ENCODE results near the gene GSDME. TPM values are rescaled to one million over a fixed set of nuclear protein-coding genes. Genes with fewer than 3 reads are reported as not detected.
"Not testable (repeated sequence)": the region's sequence is repeated elsewhere in the genome, so short reads cannot be mapped to it uniquely, and the experiment has no call there.

GSDME gene
- total RNA-seq, 1 donor from 2014 or later = 9.3 TPM

DNA sequence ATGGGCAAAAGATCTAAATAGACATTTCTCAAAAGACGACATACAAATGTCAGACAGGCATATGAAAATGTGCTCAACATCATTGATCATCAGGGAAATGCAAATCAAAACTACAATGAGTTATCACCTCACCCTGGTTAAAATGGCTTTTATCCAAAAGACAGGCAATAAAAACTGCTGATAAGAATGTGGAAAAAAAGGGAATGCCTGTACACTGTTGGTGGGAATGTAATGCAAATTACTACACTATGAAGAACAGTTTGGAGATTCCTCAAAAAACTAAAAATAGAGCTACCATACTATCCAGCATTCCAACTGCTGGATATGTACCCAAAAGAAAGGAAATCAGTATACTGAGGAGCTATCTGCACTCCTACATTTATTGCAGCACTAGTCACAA is 18.0 kb downstream of the GSDME start:
- Mint-ChIP-seq H3K36me3 (peaks cover 16% of the 10 kb centered on the region), H3K9me3 (peaks cover 45% of the 10 kb centered on the region), H3K4me3 (no peak overlapping the region), H3K27me3 (ENCODE audit: low read depth) (no peaks in the 10 kb centered on the region), H3K4me1 (peaks cover 18% of the 10 kb centered on the region), H3K27ac (no peak overlapping the region)
- no peak for DNase-seq (ENCODE audit: low spot score in 2 of 2, unreplicated experiment in 2 of 2)
- TF ChIP-seq, protein P1, sequence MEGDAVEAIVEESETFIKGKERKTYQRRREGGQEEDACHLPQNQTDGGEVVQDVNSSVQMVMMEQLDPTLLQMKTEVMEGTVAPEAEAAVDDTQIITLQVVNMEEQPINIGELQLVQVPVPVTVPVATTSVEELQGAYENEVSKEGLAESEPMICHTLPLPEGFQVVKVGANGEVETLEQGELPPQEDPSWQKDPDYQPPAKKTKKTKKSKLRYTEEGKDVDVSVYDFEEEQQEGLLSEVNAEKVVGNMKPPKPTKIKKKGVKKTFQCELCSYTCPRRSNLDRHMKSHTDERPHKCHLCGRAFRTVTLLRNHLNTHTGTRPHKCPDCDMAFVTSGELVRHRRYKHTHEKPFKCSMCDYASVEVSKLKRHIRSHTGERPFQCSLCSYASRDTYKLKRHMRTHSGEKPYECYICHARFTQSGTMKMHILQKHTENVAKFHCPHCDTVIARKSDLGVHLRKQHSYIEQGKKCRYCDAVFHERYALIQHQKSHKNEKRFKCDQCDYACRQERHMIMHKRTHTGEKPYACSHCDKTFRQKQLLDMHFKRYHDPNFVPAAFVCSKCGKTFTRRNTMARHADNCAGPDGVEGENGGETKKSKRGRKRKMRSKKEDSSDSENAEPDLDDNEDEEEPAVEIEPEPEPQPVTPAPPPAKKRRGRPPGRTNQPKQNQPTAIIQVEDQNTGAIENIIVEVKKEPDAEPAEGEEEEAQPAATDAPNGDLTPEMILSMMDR (IDR thresholded peaks at IDR 0.05; ENCODE audit: unreplicated experiment) = no peak

DNA sequence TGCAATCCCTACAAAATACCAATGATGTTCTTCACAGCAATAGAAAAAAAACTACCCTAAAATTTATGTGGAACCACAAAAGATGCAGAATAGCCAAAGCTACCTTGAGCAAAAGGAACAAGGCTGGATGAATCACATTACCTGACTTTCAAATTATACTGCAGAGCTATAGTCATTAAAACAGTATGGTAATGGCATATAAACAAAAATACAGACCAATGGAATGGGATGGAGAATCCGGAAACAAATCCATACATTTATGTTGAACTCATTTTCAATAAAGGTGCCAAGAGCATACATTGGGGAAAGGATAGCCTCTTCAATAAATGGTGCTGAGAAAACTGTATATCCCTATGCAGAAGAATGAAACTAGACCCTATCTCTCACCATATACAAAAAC is 18.7 kb downstream of the GSDME start:
- TF ChIP-seq, protein P1 (IDR thresholded peaks at IDR 0.05; ENCODE audit: unreplicated experiment) = no peak
- H3K36me3 Mint-ChIP-seq = peaks cover 16% of the 10 kb centered on the region
- H3K9me3 Mint-ChIP-seq = peaks cover 45% of the 10 kb centered on the region
- no peak overlapping the region for H3K27ac Mint-ChIP-seq
- peaks cover 21% of the 10 kb centered on the region for H3K4me1 Mint-ChIP-seq
- H3K4me3 Mint-ChIP-seq = no peak overlapping the region
- no peaks in the 10 kb centered on the region for H3K27me3 Mint-ChIP-seq (ENCODE audit: low read depth)
- DNase-seq (ENCODE audit: low spot score in 2 of 2, unreplicated experiment in 2 of 2) = no peak

DNA sequence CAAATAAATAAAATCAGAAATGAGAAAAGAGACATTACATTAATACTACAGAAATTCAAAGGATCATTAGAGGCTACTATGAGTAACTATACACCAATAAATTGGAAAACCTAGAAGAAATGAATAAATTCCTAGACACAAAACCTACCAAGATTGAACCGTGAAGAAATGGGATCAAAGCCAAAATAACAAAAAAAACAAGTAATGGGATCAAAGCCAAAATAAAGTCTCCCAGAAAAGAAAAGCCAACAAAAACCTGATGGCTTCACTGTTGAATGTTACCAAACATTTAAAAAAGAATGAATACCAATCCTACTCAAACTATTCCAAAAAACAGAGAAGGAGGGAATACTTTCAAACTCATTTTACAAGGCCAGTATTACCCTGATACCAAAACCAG is 20.0 kb downstream of the GSDME start:
- Mint-ChIP-seq H3K36me3 (peaks cover 16% of the 10 kb centered on the region), H3K4me3 (no peak overlapping the region), H3K9me3 (peaks cover 45% of the 10 kb centered on the region), H3K4me1 (peaks cover 18% of the 10 kb centered on the region), H3K27ac (peak overlapping the region; percentile 30), H3K27me3 (ENCODE audit: low read depth) (no peaks in the 10 kb centered on the region)
- TF ChIP-seq, protein P1 (IDR thresholded peaks at IDR 0.05; ENCODE audit: unreplicated experiment) = no peak
- DNase-seq (ENCODE audit: low spot score in 2 of 2, unreplicated experiment in 2 of 2) = no peak

DNA sequence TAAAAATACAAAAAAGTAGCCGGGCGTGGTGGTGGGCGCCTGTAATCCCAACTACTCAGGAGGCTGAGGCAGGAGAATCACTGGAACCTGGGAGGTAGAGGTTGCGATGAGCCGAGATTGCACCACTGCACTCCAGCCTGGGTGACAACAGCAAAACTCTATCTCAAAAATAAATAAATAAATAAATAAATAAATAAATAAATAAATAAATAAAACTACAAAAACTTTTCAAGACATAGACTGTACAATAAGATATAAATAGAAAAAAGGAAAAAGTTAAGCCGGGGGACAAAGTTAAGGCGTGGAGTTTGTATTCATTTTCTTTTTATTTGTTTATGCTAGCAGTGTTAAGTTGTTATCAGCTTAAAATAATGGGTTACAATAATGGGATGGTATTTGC is 21.7 kb downstream of the GSDME start:
- H3K4me1 Mint-ChIP-seq; DNase-seq (ENCODE audit: low spot score in 2 of 2, unreplicated experiment in 2 of 2); H3K27ac Mint-ChIP-seq; H3K4me3 Mint-ChIP-seq; H3K27me3 Mint-ChIP-seq (ENCODE audit: low read depth): not testable (repeated sequence)
- H3K9me3 Mint-ChIP-seq = peaks cover 45% of the 10 kb centered on the region
- H3K36me3 Mint-ChIP-seq = peaks cover 16% of the 10 kb centered on the region

DNA sequence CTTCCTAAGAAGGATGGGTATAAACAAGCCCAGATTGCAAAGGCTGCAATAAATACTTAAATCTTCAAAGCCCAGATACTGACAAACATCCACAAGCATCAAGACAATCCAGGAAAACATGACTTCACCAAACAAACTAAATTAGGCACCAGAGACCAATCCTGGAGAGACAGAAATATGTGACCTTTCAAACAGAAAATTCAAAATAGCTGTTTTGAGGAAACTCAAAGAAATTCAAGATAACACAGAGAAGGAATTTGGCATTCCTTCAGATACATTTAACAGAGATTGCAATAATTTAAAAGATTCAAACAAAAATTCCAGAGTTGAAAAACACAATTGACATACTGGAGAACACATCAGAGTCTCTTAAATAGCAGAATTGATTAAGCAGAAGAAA is 23.0 kb downstream of the GSDME start:
- peak overlapping the region; percentile 4 for H3K27ac Mint-ChIP-seq
- H3K36me3 Mint-ChIP-seq = peaks cover 15% of the 10 kb centered on the region
- peaks cover 10% of the 10 kb centered on the region for H3K4me1 Mint-ChIP-seq
- peaks cover 42% of the 10 kb centered on the region for H3K9me3 Mint-ChIP-seq
- H3K4me3 Mint-ChIP-seq = no peak overlapping the region
- no peaks in the 10 kb centered on the region for H3K27me3 Mint-ChIP-seq (ENCODE audit: low read depth)
- TF ChIP-seq, protein P1 (IDR thresholded peaks at IDR 0.05; ENCODE audit: unreplicated experiment) = no peak
- no peak for DNase-seq (ENCODE audit: low spot score in 2 of 2, unreplicated experiment in 2 of 2)

DNA sequence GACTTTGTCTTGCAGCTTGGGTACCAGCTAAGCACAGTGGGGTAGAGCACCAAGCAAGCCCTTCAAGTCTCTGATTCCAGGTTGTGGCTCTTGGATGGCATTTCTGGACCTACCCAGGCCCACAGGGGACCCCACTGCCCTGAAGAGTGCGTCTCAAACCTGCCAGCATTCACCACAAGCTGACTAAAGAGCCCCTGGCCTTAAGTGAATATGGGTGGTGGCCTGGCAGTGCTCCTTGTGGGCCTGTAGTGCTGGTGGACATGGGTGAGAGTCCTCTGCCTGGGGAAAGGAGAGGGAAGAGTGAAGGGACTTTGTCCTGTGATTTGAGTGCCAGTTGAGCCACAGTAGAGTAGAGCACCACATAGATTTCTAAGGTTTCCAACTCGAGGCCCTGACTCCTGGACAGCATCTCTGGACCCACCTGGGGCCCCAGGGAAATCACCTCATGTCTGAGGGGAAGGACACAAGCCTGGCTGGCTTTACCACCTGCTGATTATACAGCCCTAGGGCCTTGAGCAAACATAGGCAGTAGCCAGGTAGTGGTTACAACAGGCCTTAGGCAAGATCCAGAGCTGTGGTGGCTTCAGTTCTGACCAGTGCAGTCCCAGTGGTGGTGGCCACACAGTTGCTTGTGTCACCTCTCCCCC is 23.7 kb downstream of the GSDME start:
- peaks cover 35% of the 10 kb centered on the region for H3K9me3 Mint-ChIP-seq
- H3K36me3 Mint-ChIP-seq = peaks cover 9% of the 10 kb centered on the region
- H3K27ac Mint-ChIP-seq = no peak overlapping the region
- DNase-seq (ENCODE audit: low spot score in 2 of 2, unreplicated experiment in 2 of 2) = no peak
- TF ChIP-seq, protein P1 (IDR thresholded peaks at IDR 0.05; ENCODE audit: unreplicated experiment) = no peak
- H3K4me1 Mint-ChIP-seq = peaks cover 10% of the 10 kb centered on the region
- no peaks in the 10 kb centered on the region for H3K27me3 Mint-ChIP-seq (ENCODE audit: low read depth)
- no peak overlapping the region for H3K4me3 Mint-ChIP-seq
